Calu3 (cell line): ENCODE results near the gene PARVB. TPM values are rescaled to one million over a fixed set of nuclear protein-coding genes. Genes with fewer than 3 reads are reported as not detected.

Source experiments
- BruUV-seq: library from RNA; stranded (reverse); fragments of 400-500 nt; replicated peaks from 2 replicates; lab custom pipeline; 2021; lab: Mats Ljungman, UMichigan
- CTCF ChIA-PET: fragments of 300-600 bp; sonication (Branson Sonifier 250); formaldehyde crosslinking; loops from one replicate; lab custom pipeline; 2022; ENCODE audit warnings: antibody characterized with exemption; lab: Charles Lee
- DNase-seq: peaks from one replicate; pipeline ENCODE4 v3.0.0; 2022
- H3K27ac Mint-ChIP-seq: one replicate; pipeline ENCODE4 v1.8.0; 2022; ENCODE audit warnings: mixed read lengths; ENCODE audit not compliant: unreplicated experiment
- H3K27me3 Mint-ChIP-seq: one replicate; pipeline ENCODE4 v1.8.0; 2022; ENCODE audit warnings: mixed read lengths; ENCODE audit not compliant: unreplicated experiment
- H3K36me3 Mint-ChIP-seq: one replicate; pipeline ENCODE4 v1.8.0; 2022; ENCODE audit warnings: mild to moderate bottlenecking, moderate library complexity, mixed read lengths; ENCODE audit not compliant: insufficient read depth, unreplicated experiment
- H3K4me1 Mint-ChIP-seq: one replicate; pipeline ENCODE4 v1.8.0; 2022; ENCODE audit warnings: mild to moderate bottlenecking, low read depth, mixed read lengths; ENCODE audit not compliant: unreplicated experiment
- H3K4me3 Mint-ChIP-seq: one replicate; pipeline ENCODE4 v1.8.0; 2022; ENCODE audit warnings: mild to moderate bottlenecking, low read depth, moderate library complexity, mixed read lengths; ENCODE audit not compliant: unreplicated experiment
- H3K9me3 Mint-ChIP-seq: one replicate; pipeline ENCODE4 v1.8.0; 2022; ENCODE audit warnings: low read depth, mixed read lengths; ENCODE audit not compliant: unreplicated experiment
- CTCF ChIP-seq: fragments of 200-600 bp; IDR thresholded peaks from one replicate; pipeline ENCODE4 v1.8.0; 2022; ENCODE audit warnings: antibody characterized with exemption; ENCODE audit not compliant: unreplicated experiment
- intact Hi-C: fragments of 100-400 bp; cut with micrococcal nuclease; formaldehyde crosslinking; loops from one replicate; pipeline ENCODE4 v1.10.0; 2022; ENCODE audit not compliant: unreplicated experiment
- total RNA-seq: library from RNA; stranded (reverse); gene quantifications from 2 replicates; pipeline ENCODE4 v1.2.3, GENCODE V29; 2022

The PARVB gene
- total RNA-seq, 1 experiment from 2014 or later = 15.6 TPM

DNA sequence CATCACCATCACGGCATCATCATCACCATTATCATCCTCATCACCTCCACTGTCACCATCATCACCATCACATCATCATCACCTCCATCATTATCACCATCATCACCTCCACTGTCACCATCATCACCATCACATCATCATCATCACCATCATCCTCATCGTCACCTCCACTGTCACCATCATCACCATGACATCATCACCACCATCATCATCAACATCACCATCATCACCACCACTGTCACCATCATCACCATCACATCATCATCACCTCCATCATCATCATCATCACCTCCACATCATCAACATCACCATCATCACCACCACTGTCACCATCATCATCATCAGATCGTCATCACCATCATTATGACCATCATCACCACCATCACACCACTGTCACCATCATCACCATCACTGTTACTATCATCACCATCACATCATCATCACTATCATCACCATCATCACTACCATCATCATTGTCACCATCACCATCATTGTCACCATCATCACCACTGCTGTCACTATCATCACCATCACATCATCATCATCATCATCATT lies 189.5 kb downstream of the PARVB start:
- H3K27me3 Mint-ChIP-seq = peaks cover 52% of the 10 kb centered on the region
- no peak for TF ChIP-seq CTCF
- no peaks in the 10 kb centered on the region for H3K4me1 Mint-ChIP-seq
- no peak overlapping the region for H3K27ac Mint-ChIP-seq
- H3K36me3 Mint-ChIP-seq = no peaks in the 10 kb centered on the region
- CTCF ChIA-PET = no interaction called here
- BruUV-seq = no TSS peak
- intact Hi-C loops = no loop called here
- no peak for DNase-seq
- H3K9me3 Mint-ChIP-seq = peaks cover 3% of the 10 kb centered on the region
- no peak overlapping the region for H3K4me3 Mint-ChIP-seq

GRCh38 chr22:44214187-44214586 lies 190.1 kb downstream of the PARVB start:
- Mint-ChIP-seq H3K4me3 (no peak overlapping the region), H3K4me1 (no peaks in the 10 kb centered on the region), H3K9me3 (peaks cover 3% of the 10 kb centered on the region), H3K36me3 (no peaks in the 10 kb centered on the region), H3K27ac (no peak overlapping the region), H3K27me3 (peaks cover 50% of the 10 kb centered on the region)
- TF ChIP-seq CTCF = no peak
- no peak for DNase-seq
- CTCF ChIA-PET = no interaction called here
- intact Hi-C loops = no loop called here
- no TSS peak for BruUV-seq

DNA sequence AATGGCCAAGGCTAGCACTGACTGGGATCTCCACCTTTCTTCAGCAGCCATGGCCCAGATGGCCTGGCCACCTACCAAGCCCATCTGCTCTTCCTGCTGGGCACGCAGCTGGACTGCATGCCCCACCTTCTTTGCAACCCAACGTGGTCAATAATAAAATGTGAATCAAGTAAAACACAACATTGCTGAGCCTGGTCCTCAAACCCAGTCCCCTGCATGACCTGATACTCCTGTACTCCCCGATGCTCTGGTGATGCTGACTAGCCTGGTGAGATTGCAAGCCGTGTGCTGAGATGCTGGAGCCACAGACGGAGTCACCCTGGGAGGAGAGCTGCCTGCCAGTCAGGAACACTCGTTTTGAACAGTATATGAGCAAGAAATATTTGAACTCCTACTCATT lies 190.7 kb downstream of the PARVB start:
- CTCF ChIA-PET = no interaction called here
- no peak for DNase-seq
- H3K27me3 Mint-ChIP-seq = peaks cover 50% of the 10 kb centered on the region
- no peaks in the 10 kb centered on the region for H3K36me3 Mint-ChIP-seq
- no TSS peak for BruUV-seq
- no peak for TF ChIP-seq CTCF
- H3K4me1 Mint-ChIP-seq = no peaks in the 10 kb centered on the region
- no peak overlapping the region for H3K27ac Mint-ChIP-seq
- no peak overlapping the region for H3K4me3 Mint-ChIP-seq
- intact Hi-C loops = no loop called here
- H3K9me3 Mint-ChIP-seq = peaks cover under 1% of the 10 kb centered on the region

GRCh38 chr22:44215287-44215686 lies 191.2 kb downstream of the PARVB start:
- H3K4me1 Mint-ChIP-seq = no peaks in the 10 kb centered on the region
- BruUV-seq = no TSS peak
- H3K27me3 Mint-ChIP-seq = peaks cover 50% of the 10 kb centered on the region
- no peaks in the 10 kb centered on the region for H3K9me3 Mint-ChIP-seq
- TF ChIP-seq CTCF = no peak
- H3K36me3 Mint-ChIP-seq = no peaks in the 10 kb centered on the region
- CTCF ChIA-PET = interaction anchor here (0.6 kb wide), 1 partner anchor 786 kb away, joined by 3 read pairs; no protein-coding TSS in a partner anchor
- H3K4me3 Mint-ChIP-seq = no peak overlapping the region
- H3K27ac Mint-ChIP-seq = no peak overlapping the region
- DNase-seq = no peak
- intact Hi-C loops = no loop called here
